Activated CD8-positive, alpha-beta T cell treated with anti-CD3 and anti-CD28 coated beads for 36 hours (primary cell): ENCODE measurements around the gene ARHGAP26. TPM values are rescaled to one million over a fixed set of nuclear protein-coding genes. Genes with fewer than 3 reads are reported as not detected.

Source experiments
- ATAC-seq: fragments of 200-7000 bp; cut with Tn5 transposase; one replicate; pipeline ENCODE4 v1.10.0; 2021; ENCODE audit warnings: mild to moderate bottlenecking, moderate library complexity
- CTCF ChIA-PET: fragments of 350-600 bp; sonication (Branson Sonifier 250); formaldehyde crosslinking; loops from one replicate; lab custom pipeline; 2021; ENCODE audit warnings: antibody characterized with exemption; lab: Charles Lee
- POLR2A ChIA-PET: fragments of 350-600 bp; sonication (Branson Sonifier 250); formaldehyde crosslinking; loops from one replicate; lab custom pipeline; 2021; ENCODE audit warnings: antibody characterized with exemption; lab: Charles Lee
- DNase-seq: peaks from one replicate; pipeline ENCODE4 v3.0.0-alpha.2; 2020
- H3K27ac Mint-ChIP-seq: one replicate; pipeline ENCODE4 v1.8.0; 2021; ENCODE audit warnings: mild to moderate bottlenecking, mixed read lengths
- H3K27me3 Mint-ChIP-seq: one replicate; pipeline ENCODE4 v1.8.0; 2021; ENCODE audit warnings: mixed read lengths
- H3K36me3 Mint-ChIP-seq: one replicate; pipeline ENCODE4 v1.8.0; 2021; ENCODE audit warnings: low read depth, mixed read lengths
- H3K4me1 Mint-ChIP-seq: one replicate; pipeline ENCODE4 v1.8.0; 2021; ENCODE audit warnings: low read depth, mixed read lengths
- H3K4me3 Mint-ChIP-seq: one replicate; pipeline ENCODE4 v1.8.0; 2021; ENCODE audit warnings: mild to moderate bottlenecking, moderate library complexity, mixed read lengths
- H3K9me3 Mint-ChIP-seq: one replicate; pipeline ENCODE4 v1.8.0; 2021; ENCODE audit warnings: mixed read lengths
- intact Hi-C: fragments of 100-400 bp; cut with micrococcal nuclease; formaldehyde crosslinking; loops from one replicate; pipeline ENCODE4 v1.10.0; 2022
- total RNA-seq, 2 experiments: library from RNA; stranded (reverse); gene quantifications; one replicate each; pipeline ENCODE4 v1.2.3, GENCODE V29; 2021
- TF ChIP-seq, protein P1 (sequence below): fragments of 200-600 bp; IDR thresholded peaks from one replicate; pipeline ENCODE4 v1.8.0; 2022; ENCODE audit warnings: antibody characterized with exemption, mild to moderate bottlenecking

The ARHGAP26 gene
- total RNA-seq, 2 experiments from 2014 or later = 12.7 to 18.0 TPM

- ChIA-PET CTCF (interaction anchor here (0.6 to 33.2 kb wide), 7 partner anchors 8 to 136 kb away, joined by 3 to 1012 read pairs (median 6); no protein-coding TSS in a partner anchor), POLR2A (interaction anchor here (1.0 kb wide), 1 partner anchor 137 kb away, joined by 3 read pairs; no protein-coding TSS in a partner anchor)
- H3K4me3 Mint-ChIP-seq = no peak overlapping the region
- ATAC-seq = no peak
- DNase-seq = no peak
- H3K27ac Mint-ChIP-seq = no peak overlapping the region
- peaks cover 2% of the 10 kb centered on the region for H3K27me3 Mint-ChIP-seq
- peaks cover 5% of the 10 kb centered on the region for H3K4me1 Mint-ChIP-seq
- no peaks in the 10 kb centered on the region for H3K36me3 Mint-ChIP-seq
- TF ChIP-seq, protein P1, sequence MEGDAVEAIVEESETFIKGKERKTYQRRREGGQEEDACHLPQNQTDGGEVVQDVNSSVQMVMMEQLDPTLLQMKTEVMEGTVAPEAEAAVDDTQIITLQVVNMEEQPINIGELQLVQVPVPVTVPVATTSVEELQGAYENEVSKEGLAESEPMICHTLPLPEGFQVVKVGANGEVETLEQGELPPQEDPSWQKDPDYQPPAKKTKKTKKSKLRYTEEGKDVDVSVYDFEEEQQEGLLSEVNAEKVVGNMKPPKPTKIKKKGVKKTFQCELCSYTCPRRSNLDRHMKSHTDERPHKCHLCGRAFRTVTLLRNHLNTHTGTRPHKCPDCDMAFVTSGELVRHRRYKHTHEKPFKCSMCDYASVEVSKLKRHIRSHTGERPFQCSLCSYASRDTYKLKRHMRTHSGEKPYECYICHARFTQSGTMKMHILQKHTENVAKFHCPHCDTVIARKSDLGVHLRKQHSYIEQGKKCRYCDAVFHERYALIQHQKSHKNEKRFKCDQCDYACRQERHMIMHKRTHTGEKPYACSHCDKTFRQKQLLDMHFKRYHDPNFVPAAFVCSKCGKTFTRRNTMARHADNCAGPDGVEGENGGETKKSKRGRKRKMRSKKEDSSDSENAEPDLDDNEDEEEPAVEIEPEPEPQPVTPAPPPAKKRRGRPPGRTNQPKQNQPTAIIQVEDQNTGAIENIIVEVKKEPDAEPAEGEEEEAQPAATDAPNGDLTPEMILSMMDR = no peak
- H3K9me3 Mint-ChIP-seq = no peaks in the 10 kb centered on the region
- intact Hi-C loops = no loop called here
Observed at GRCh38 chr5:142743592-142744441, 26.4 kb upstream of the ARHGAP26 start.

DNA sequence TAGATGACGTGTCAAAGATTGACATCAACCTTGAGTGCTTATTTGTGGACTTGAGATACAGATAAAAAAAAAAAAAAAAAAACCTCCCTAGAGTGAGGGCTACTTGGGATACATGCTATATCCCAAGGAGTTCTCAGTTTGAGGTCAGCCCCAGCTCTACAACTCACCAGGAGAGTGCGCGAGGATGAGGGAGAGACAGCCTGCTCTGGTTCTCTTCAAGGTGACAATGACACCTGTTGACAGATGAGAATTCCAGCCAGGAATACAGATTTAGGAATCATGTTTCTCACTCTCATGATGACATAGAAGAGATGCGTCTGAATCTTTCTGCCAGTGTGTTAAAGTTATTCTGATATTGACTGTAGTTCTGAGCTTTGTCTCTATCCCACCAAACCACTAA lies 24.9 kb upstream of the ARHGAP26 start:
- intact Hi-C loops = no loop called here
- Mint-ChIP-seq H3K27me3 (peaks cover 2% of the 10 kb centered on the region), H3K9me3 (no peaks in the 10 kb centered on the region), H3K27ac (no peak overlapping the region), H3K36me3 (no peaks in the 10 kb centered on the region), H3K4me1 (peaks cover 17% of the 10 kb centered on the region), H3K4me3 (no peak overlapping the region)
- ChIA-PET CTCF (interaction anchor here (1.2 to 33.2 kb wide), 3 partner anchors 10 to 134 kb away, joined by 5 to 1012 read pairs (median 125); no protein-coding TSS in a partner anchor), POLR2A (no interaction called here)
- DNase-seq = no peak
- TF ChIP-seq, protein P1 = no peak
- no peak for ATAC-seq

GRCh38 chr5:142746532-142747433 lies 23.4 kb upstream of the ARHGAP26 start:
- no peak overlapping the region for H3K4me3 Mint-ChIP-seq
- POLR2A ChIA-PET = interaction anchor here (1.3 to 1.4 kb wide), 2 partner anchors 10 to 145 kb away, joined by 4 read pairs; no protein-coding TSS in a partner anchor
- no peaks in the 10 kb centered on the region for H3K36me3 Mint-ChIP-seq
- TF ChIP-seq, protein P1 = no peak
- H3K4me1 Mint-ChIP-seq = peaks cover 17% of the 10 kb centered on the region
- CTCF ChIA-PET = interaction anchor here (0.9 to 33.2 kb wide), 15 partner anchors 7 to 170 kb away, joined by 3 to 1012 read pairs (median 17); partner anchors contain the start of gene ARHGAP26
- H3K9me3 Mint-ChIP-seq = no peaks in the 10 kb centered on the region
- H3K27ac Mint-ChIP-seq = no peak overlapping the region
- no peaks in the 10 kb centered on the region for H3K27me3 Mint-ChIP-seq
- ATAC-seq (no peak), DNase-seq (no peak)
- intact Hi-C loops = no loop called here

- ChIA-PET POLR2A (interaction anchor here (1.3 to 1.4 kb wide), 3 partner anchors 11 to 143 kb away, joined by 4 to 5 read pairs (median 4); no protein-coding TSS in a partner anchor), CTCF (interaction anchor here (0.6 to 33.2 kb wide), 48 partner anchors 9 to 628 kb away, joined by 3 to 1012 read pairs (median 6); partner anchors contain the start of gene ARHGAP26)
- Mint-ChIP-seq H3K27ac (no peak overlapping the region), H3K36me3 (no peaks in the 10 kb centered on the region), H3K4me1 (peaks cover 17% of the 10 kb centered on the region), H3K4me3 (no peak overlapping the region), H3K27me3 (no peaks in the 10 kb centered on the region), H3K9me3 (no peaks in the 10 kb centered on the region)
- DNase-seq (no peak), ATAC-seq (no peak)
- TF ChIP-seq, protein P1 = no peak
- intact Hi-C loops = loop anchor here (2.0 kb wide), 2 partner anchors 119 to 133 kb away; no protein-coding TSS in a partner anchor
Observed at GRCh38 chr5:142748132-142748531, 22.0 kb upstream of the ARHGAP26 start.
